WTC11 (cell line): ENCODE measurements around the gene TANGO6. TPM values are rescaled to one million over a fixed set of nuclear protein-coding genes. Genes with fewer than 3 reads are reported as not detected.

Experiments used
- CBFB ChIP-seq: sonication (generic); formaldehyde crosslinking; IDR thresholded peaks from 2 replicates; pipeline ENCODE4 v1.8.1; 2022; ENCODE audit warnings: mild to moderate bottlenecking, low read depth, missing genetic modification reagents
- CREM ChIP-seq: sonication (generic); formaldehyde crosslinking; IDR thresholded peaks from 2 replicates; pipeline ENCODE4 v1.8.1; 2022; ENCODE audit warnings: mild to moderate bottlenecking, missing genetic modification reagents, moderate library complexity
- ESRRA ChIP-seq: sonication (generic); formaldehyde crosslinking; IDR thresholded peaks from 2 replicates; pipeline ENCODE4 v1.8.1; 2022; ENCODE audit warnings: mild to moderate bottlenecking, missing genetic modification reagents, borderline replicate concordance
- GABPB1 ChIP-seq: sonication (generic); formaldehyde crosslinking; IDR thresholded peaks from 2 replicates; pipeline ENCODE4 v1.8.1; 2023; ENCODE audit warnings: mild to moderate bottlenecking, missing genetic modification reagents
- MYBL2 ChIP-seq: sonication (generic); formaldehyde crosslinking; IDR thresholded peaks from 2 replicates; pipeline ENCODE4 v1.8.1; 2023; ENCODE audit warnings: mild to moderate bottlenecking, moderate library complexity, missing genetic modification reagents
- NFATC4 ChIP-seq: fragments of 250-450 bp; sonication (Bioruptor Pico); IDR thresholded peaks from 2 replicates; pipeline ENCODE4 v1.9.0; 2021; ENCODE audit warnings: mild to moderate bottlenecking
- NR2C2 ChIP-seq: sonication (generic); formaldehyde crosslinking; IDR thresholded peaks from 2 replicates; pipeline ENCODE4 v1.8.0; 2022; ENCODE audit warnings: mild to moderate bottlenecking, missing genetic modification reagents
- OVOL2 ChIP-seq: fragments of 250-450 bp; sonication (Bioruptor Pico); IDR thresholded peaks from 2 replicates; pipeline ENCODE4 v1.9.0; 2021; ENCODE audit warnings: mild to moderate bottlenecking, borderline replicate concordance
- SOX15 ChIP-seq: fragments of 250-450 bp; sonication (Bioruptor Pico); IDR thresholded peaks from 2 replicates; pipeline ENCODE4 v1.9.0; 2021; ENCODE audit warnings: mild to moderate bottlenecking
- TCF7 ChIP-seq: sonication (generic); formaldehyde crosslinking; IDR thresholded peaks from 2 replicates; pipeline ENCODE4 v1.8.0; 2022; ENCODE audit warnings: mild to moderate bottlenecking, low read depth, missing genetic modification reagents, moderate library complexity
- ZNF232 ChIP-seq: sonication (generic); formaldehyde crosslinking; IDR thresholded peaks from 2 replicates; pipeline ENCODE4 v1.8.0; 2022; ENCODE audit warnings: mild to moderate bottlenecking, missing genetic modification reagents
- ZNF317 ChIP-seq: sonication (generic); formaldehyde crosslinking; IDR thresholded peaks from 2 replicates; pipeline ENCODE4 v1.8.1; 2023; ENCODE audit warnings: low read depth, mild to moderate bottlenecking, moderate library complexity, missing genetic modification reagents, borderline replicate concordance
- ZNF423 ChIP-seq: fragments of 250-450 bp; sonication (Bioruptor Pico); IDR thresholded peaks from 2 replicates; pipeline ENCODE4 v2.1.2; 2022; ENCODE audit warnings: mild to moderate bottlenecking, moderate library complexity
- total RNA-seq: library from RNA; stranded (reverse); gene quantifications from 3 replicates; pipeline ENCODE4 v1.2.3, GENCODE V29; 2021
- TF ChIP-seq, protein P1 (sequence below): sonication (generic); formaldehyde crosslinking; IDR thresholded peaks from 2 replicates; pipeline ENCODE4 v1.8.0; 2022; ENCODE audit warnings: missing genetic modification reagents
- TF ChIP-seq, protein P2 (sequence below): sonication (generic); formaldehyde crosslinking; IDR thresholded peaks from 2 replicates; pipeline ENCODE4 v1.8.0; 2023; ENCODE audit warnings: missing genetic modification reagents
- TF ChIP-seq, protein P3 (sequence below): sonication (generic); formaldehyde crosslinking; IDR thresholded peaks from 2 replicates; pipeline ENCODE4 v1.8.1; 2023; ENCODE audit warnings: mild to moderate bottlenecking, missing genetic modification reagents, moderate library complexity
- TF ChIP-seq, protein P4 (sequence below): fragments of 250-450 bp; sonication (Bioruptor Pico); conservative IDR thresholded peaks from 2 replicates; pipeline ENCODE4 v1.9.0; 2021; ENCODE audit warnings: mild to moderate bottlenecking
- TF ChIP-seq, protein P5 (sequence below): fragments of 250-450 bp; sonication (Bioruptor Pico); IDR thresholded peaks from 2 replicates; pipeline ENCODE4 v1.9.0; 2021; ENCODE audit warnings: mild to moderate bottlenecking, borderline replicate concordance
- TF ChIP-seq, protein P6 (sequence below): fragments of 250-450 bp; sonication (Bioruptor Pico); IDR thresholded peaks from 2 replicates; pipeline ENCODE4 v2.1.2; 2022; ENCODE audit warnings: mild to moderate bottlenecking, moderate library complexity
- TF ChIP-seq, protein P7 (sequence below): sonication (generic); formaldehyde crosslinking; IDR thresholded peaks from 2 replicates; pipeline ENCODE4 v1.8.0; 2023; ENCODE audit warnings: missing genetic modification reagents, mild to moderate bottlenecking, borderline replicate concordance

TANGO6 gene
- total RNA-seq, 1 experiment from 2014 or later, result 15.6 TPM

DNA sequence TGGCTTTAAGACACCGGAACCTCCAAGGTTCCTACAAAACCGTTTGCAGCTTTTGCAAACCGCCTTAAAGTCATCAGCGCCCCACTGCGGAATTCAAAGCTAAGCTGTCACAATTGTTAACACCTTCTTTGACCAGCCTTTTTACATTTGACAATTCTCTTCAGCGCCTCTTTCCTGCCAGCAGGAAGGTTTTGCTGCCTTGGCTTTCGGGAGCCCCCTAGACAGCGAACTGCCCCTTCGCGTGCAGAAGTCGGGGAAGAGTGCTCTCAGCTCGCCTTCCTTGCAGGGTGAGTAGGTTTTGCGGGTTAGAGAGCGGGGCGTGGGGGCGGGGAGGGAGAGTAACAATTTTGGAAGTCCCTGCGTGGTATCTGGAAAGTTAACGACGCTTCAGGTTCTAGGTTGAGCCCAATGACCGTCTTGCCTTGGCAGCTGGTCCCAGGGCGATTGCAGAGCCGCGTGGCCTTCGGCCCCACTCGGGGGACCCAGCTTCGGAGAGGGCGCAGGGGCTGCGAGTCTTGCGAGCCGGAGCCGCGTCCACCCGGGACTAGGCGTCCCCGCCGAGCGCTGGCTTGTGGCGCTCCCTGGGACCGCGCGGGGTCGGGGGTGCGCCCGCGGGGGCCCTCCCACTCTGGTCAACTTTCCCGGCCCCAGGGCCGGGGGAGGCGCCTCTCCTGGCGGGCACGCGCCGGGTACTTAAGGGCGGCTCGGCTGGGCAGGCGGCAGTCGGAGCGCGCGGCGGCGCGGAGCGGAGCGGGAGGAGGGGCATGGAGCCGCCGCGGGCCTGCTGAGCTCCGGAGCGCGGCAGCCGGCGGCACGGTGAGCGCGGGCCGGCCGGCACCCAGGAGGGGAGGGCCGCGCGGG, 262.4 kb downstream of the TANGO6 start, which contains the start of gene HAS3 (continued):
- TF ChIP-seq ZNF317 (CRISPR knock-in tag), result 0 out of 2 replicates have a peak, but pooled peaks have one; percentile 25
- TF ChIP-seq ESRRA (CRISPR knock-in tag), result no peak
- TF ChIP-seq, protein P1, sequence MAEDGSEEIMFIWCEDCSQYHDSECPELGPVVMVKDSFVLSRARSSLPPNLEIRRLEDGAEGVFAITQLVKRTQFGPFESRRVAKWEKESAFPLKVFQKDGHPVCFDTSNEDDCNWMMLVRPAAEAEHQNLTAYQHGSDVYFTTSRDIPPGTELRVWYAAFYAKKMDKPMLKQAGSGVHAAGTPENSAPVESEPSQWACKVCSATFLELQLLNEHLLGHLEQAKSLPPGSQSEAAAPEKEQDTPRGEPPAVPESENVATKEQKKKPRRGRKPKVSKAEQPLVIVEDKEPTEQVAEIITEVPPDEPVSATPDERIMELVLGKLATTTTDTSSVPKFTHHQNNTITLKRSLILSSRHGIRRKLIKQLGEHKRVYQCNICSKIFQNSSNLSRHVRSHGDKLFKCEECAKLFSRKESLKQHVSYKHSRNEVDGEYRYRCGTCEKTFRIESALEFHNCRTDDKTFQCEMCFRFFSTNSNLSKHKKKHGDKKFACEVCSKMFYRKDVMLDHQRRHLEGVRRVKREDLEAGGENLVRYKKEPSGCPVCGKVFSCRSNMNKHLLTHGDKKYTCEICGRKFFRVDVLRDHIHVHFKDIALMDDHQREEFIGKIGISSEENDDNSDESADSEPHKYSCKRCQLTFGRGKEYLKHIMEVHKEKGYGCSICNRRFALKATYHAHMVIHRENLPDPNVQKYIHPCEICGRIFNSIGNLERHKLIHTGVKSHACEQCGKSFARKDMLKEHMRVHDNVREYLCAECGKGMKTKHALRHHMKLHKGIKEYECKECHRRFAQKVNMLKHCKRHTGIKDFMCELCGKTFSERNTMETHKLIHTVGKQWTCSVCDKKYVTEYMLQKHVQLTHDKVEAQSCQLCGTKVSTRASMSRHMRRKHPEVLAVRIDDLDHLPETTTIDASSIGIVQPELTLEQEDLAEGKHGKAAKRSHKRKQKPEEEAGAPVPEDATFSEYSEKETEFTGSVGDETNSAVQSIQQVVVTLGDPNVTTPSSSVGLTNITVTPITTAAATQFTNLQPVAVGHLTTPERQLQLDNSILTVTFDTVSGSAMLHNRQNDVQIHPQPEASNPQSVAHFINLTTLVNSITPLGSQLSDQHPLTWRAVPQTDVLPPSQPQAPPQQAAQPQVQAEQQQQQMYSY, result no peak
- TF ChIP-seq NFATC4 (CRISPR knock-in tag), result no peak
- TF ChIP-seq GABPB1 (CRISPR knock-in tag), result no peak
- no peak for TF ChIP-seq OVOL2 (CRISPR knock-in tag)
- peak; percentile 47 for TF ChIP-seq ZNF232 (CRISPR knock-in tag)
- TF ChIP-seq, protein P2, sequence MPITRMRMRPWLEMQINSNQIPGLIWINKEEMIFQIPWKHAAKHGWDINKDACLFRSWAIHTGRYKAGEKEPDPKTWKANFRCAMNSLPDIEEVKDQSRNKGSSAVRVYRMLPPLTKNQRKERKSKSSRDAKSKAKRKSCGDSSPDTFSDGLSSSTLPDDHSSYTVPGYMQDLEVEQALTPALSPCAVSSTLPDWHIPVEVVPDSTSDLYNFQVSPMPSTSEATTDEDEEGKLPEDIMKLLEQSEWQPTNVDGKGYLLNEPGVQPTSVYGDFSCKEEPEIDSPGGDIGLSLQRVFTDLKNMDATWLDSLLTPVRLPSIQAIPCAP, result no peak
- no peak for TF ChIP-seq CBFB (CRISPR knock-in tag)
- TF ChIP-seq, protein P3, sequence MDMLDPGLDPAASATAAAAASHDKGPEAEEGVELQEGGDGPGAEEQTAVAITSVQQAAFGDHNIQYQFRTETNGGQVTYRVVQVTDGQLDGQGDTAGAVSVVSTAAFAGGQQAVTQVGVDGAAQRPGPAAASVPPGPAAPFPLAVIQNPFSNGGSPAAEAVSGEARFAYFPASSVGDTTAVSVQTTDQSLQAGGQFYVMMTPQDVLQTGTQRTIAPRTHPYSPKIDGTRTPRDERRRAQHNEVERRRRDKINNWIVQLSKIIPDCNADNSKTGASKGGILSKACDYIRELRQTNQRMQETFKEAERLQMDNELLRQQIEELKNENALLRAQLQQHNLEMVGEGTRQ (CRISPR knock-in tag), result peak; percentile 12; the same call in 1 of the 2 replicates
- TF ChIP-seq, protein P4, sequence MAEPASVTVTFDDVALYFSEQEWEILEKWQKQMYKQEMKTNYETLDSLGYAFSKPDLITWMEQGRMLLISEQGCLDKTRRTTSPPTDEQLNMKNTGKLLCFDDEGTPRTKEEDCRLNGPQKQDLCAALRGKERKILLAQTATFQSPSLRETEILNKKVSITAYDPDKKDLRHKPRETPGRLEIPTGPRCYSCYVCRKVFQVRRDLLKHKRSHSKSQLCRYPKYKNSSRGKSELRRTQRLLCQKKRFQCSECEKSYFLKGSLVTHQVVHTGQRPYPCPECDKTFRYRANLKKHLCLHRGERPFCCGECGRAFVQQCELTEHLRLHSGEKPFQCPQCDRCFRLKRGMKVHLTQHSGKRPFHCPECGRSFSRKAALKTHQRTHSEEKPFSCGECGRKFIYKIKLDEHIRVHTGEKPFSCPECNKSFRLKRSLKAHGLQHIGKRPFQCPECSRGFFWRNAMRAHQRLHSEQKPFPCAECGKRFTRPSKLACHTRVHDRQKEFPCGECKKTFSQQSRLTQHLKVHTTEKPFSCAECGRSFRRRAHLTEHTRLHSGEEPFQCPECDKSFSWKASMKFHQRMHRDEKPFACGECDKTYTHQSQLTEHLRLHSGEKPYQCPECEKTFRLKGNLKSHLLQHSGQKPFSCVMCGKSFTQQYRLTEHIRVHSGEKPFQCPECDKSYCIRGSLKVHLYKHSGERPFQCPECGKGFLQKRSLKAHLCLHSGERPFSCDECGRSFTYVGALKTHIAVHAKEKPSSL (CRISPR knock-in tag), result 0 out of 2 replicates have a peak, but pooled peaks have one; percentile 14
- peak; percentile 77 for TF ChIP-seq MYBL2 (CRISPR knock-in tag)
- no peak for TF ChIP-seq SOX15 (CRISPR knock-in tag)
- TF ChIP-seq, protein P5, sequence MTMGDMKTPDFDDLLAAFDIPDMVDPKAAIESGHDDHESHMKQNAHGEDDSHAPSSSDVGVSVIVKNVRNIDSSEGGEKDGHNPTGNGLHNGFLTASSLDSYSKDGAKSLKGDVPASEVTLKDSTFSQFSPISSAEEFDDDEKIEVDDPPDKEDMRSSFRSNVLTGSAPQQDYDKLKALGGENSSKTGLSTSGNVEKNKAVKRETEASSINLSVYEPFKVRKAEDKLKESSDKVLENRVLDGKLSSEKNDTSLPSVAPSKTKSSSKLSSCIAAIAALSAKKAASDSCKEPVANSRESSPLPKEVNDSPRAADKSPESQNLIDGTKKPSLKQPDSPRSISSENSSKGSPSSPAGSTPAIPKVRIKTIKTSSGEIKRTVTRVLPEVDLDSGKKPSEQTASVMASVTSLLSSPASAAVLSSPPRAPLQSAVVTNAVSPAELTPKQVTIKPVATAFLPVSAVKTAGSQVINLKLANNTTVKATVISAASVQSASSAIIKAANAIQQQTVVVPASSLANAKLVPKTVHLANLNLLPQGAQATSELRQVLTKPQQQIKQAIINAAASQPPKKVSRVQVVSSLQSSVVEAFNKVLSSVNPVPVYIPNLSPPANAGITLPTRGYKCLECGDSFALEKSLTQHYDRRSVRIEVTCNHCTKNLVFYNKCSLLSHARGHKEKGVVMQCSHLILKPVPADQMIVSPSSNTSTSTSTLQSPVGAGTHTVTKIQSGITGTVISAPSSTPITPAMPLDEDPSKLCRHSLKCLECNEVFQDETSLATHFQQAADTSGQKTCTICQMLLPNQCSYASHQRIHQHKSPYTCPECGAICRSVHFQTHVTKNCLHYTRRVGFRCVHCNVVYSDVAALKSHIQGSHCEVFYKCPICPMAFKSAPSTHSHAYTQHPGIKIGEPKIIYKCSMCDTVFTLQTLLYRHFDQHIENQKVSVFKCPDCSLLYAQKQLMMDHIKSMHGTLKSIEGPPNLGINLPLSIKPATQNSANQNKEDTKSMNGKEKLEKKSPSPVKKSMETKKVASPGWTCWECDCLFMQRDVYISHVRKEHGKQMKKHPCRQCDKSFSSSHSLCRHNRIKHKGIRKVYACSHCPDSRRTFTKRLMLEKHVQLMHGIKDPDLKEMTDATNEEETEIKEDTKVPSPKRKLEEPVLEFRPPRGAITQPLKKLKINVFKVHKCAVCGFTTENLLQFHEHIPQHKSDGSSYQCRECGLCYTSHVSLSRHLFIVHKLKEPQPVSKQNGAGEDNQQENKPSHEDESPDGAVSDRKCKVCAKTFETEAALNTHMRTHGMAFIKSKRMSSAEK (CRISPR knock-in tag), result no peak
- TF ChIP-seq, protein P6, sequence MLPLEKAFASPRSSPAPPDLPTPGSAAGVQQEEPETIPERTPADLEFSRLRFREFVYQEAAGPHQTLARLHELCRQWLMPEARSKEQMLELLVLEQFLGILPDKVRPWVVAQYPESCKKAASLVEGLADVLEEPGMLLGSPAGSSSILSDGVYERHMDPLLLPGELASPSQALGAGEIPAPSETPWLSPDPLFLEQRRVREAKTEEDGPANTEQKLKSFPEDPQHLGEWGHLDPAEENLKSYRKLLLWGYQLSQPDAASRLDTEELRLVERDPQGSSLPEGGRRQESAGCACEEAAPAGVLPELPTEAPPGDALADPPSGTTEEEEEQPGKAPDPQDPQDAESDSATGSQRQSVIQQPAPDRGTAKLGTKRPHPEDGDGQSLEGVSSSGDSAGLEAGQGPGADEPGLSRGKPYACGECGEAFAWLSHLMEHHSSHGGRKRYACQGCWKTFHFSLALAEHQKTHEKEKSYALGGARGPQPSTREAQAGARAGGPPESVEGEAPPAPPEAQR (CRISPR knock-in tag), result no peak
- TF ChIP-seq CREM (CRISPR knock-in tag), result no peak
- no peak for TF ChIP-seq NR2C2 (CRISPR knock-in tag)
- TF ChIP-seq ZNF423 (CRISPR knock-in tag), result no peak
- TF ChIP-seq, protein P7, sequence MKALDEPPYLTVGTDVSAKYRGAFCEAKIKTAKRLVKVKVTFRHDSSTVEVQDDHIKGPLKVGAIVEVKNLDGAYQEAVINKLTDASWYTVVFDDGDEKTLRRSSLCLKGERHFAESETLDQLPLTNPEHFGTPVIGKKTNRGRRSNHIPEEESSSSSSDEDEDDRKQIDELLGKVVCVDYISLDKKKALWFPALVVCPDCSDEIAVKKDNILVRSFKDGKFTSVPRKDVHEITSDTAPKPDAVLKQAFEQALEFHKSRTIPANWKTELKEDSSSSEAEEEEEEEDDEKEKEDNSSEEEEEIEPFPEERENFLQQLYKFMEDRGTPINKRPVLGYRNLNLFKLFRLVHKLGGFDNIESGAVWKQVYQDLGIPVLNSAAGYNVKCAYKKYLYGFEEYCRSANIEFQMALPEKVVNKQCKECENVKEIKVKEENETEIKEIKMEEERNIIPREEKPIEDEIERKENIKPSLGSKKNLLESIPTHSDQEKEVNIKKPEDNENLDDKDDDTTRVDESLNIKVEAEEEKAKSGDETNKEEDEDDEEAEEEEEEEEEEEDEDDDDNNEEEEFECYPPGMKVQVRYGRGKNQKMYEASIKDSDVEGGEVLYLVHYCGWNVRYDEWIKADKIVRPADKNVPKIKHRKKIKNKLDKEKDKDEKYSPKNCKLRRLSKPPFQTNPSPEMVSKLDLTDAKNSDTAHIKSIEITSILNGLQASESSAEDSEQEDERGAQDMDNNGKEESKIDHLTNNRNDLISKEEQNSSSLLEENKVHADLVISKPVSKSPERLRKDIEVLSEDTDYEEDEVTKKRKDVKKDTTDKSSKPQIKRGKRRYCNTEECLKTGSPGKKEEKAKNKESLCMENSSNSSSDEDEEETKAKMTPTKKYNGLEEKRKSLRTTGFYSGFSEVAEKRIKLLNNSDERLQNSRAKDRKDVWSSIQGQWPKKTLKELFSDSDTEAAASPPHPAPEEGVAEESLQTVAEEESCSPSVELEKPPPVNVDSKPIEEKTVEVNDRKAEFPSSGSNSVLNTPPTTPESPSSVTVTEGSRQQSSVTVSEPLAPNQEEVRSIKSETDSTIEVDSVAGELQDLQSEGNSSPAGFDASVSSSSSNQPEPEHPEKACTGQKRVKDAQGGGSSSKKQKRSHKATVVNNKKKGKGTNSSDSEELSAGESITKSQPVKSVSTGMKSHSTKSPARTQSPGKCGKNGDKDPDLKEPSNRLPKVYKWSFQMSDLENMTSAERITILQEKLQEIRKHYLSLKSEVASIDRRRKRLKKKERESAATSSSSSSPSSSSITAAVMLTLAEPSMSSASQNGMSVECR, result no peak; the same call in 1 of the 2 replicates
- TF ChIP-seq TCF7 (CRISPR knock-in tag), result no peak
